ENCODE measurements around the gene DDX24. TPM values are rescaled to one million over a fixed set of nuclear protein-coding genes. Genes with fewer than 3 reads are reported as not detected.

The DDX24 gene
- total RNA-seq, 1 experiment from 2014 or later: 134 TPM

DNA sequence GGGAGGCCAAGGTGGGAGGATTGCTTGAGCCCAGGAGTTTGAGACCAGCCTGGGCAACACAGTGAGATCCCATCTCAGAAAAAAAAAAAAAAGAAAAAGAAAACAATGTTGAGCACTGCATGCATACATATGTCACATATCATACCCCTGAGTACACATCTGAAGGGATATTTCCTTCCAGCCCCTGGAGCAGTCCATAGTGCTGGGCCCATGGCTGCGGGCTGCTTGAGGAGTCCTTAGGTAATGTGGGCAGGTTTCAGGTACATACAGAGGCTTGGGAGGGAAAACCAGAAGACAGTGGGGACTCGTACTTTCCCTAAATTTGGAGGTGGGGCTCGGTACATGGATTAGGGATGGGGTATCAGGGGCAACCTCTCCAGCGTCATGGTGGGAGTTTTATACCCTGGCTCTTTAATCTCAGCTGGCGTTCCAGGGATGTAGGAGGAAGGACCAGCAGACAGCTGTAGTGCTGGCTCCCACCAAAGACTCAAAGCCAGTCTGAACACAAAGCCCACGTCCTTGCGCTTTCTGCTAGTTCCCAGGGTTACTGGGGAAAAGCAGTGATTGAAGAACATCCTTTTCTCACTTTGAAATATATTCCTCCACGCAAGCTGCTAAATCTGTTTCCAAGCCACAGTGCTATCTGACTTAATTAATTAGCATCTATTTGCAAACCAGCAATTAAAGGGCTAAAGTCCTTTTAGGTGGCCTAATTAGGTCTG is 49.7 kb downstream of the DDX24 start:
- DNase-seq (ENCODE audit: low spot score): no peak

DNA sequence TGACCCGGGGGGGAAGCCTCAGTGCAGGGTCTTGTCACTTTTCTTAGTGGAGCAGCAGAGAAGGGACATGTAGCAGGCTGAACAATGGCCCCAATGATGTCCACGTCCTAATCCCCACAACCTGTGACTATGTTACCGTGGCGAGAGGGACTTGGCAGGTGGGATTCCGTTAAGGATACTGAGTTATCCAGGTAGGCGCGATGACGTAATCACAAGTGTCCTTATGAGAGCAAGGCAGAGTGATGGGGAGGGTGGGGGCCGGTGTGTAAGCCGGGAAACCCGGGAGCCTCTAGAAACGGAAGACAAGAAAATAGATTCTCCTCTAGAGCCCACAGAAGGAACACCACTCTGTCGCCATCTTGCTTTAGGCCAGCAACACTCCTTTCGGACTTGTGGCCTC is 50.4 kb downstream of the DDX24 start:
- DNase-seq (ENCODE audit: low spot score): no peak

DNA sequence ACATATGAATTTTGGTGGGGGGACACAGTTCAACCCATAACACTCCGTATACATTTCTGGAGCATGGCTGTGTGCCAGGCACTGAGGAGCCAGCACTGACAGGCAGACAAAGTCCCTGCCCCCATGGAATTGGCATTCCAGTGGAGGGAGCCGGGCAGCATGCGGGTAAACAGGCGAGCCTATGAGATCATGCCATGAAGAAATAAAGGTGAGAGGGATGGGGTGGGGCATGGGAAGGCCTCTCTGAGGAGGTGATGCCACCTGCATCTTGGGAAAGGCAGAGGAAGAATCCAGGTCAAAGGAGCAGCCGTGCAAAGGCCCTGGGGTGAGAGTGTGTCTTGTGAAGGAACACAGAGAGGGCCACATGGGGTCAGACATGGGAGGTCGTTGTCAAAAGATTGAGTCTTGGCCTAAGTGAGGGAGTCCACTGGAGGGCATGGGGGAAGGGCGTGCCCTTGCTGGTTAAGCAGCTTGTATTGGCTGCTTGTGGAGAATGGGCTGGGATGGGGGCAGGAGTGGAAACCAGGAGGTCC is 51.3 kb downstream of the DDX24 start:
- no peak for DNase-seq (ENCODE audit: low spot score)

- no peak for DNase-seq (ENCODE audit: low spot score)
These were observed 51.7 kb downstream of the DDX24 start for GRCh38 chr14:94029265-94029664.

- DNase-seq (ENCODE audit: low spot score): peak; percentile 39
These were observed 52.6 kb downstream of the DDX24 start for GRCh38 chr14:94028450-94028826.

- no peak for DNase-seq (ENCODE audit: low spot score)
These were observed 53.2 kb downstream of the DDX24 start for GRCh38 chr14:94027566-94028449.

DNA sequence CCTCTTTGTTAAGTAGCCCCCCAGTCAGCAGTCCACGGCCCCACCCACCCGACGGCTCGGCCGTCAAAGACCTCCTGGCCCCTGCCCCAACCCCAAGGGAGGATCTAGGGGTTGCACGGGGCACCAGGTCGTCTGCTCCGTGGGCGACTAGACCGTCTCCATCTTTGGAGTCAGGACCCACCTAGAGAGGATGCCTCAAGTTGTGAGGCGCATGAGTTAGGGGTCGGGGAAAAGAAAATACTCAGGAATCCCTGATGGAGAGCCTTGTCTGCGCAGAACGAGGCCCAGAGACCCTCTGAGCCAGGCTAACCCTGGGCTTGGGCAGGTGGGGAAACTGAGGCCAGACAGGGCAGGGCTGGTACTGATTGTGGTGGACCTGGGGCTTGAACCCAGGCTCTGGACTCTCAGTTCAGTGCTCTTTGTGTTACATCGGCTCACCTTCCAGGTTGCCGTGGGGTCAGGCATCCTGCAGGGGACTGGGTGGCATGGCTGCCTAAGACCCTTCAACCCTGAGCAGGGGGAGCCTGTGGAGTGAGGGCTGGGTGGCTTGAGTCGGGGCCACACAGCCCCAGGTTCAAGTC is 54.0 kb downstream of the DDX24 start:
- DNase-seq (ENCODE audit: low spot score): no peak

DNA sequence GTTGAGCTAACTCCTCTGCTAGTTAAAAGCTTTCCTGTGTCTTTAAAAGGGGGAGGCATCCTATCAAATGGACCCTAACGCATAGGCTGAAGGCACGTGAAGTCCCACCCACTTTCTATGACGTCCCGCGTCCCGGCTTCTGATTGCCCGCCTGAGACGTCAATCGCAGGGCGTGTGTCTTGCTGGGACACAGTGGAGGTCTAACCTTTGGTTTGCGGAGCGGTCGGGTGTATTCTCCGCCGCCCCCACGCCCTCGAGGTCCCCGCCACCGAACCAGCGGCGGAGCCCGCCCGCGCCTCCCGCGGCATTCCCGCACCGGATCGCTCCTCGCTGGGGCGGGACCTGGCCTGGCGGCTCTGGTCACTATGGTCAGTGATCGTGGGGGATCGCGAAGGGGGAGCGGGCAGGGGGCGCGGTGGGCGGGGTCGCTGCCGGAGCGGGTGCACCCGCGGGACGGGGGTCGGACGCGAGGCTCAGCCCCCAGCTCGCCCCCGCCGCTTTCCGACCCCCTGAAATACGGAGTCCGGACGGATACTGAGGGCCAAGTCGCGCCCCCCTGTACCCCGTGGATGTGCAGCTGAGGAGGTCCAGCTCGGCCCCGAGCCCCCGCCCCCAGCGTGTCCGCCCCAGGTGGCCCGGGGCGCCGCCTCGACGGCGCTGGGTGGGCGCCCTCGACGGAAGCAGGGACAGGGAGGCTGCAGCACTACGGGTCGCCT is 54.7 kb downstream of the DDX24 start, which contains the start of gene OTUB2:
OTUB2 (plus strand) TSS at position 168 of the 716 bp plus-strand sequence; CDS start at position 366, 198 bp downstream.
- DNase-seq (ENCODE audit: low spot score): peak; percentile 98

DNA sequence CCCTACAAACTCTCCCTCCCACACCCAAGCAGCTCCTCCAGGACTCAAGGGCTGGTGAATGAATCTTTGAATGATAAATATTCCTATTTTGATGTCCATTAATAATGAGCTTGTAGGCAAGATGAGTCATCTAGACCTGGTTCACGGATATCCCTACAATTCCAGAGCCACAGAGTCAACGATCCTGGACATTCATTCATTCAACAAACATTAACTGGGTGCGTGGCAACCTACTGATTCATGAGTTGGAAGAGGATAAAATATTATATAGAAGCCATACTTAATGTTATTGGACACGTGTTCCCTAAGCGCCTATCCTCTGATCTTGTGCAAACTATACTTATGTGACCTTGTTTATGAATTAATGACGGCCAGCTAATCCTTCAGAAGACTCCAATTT is 55.3 kb downstream of the DDX24 start:
- no peak for DNase-seq (ENCODE audit: low spot score)

GRCh38 chr14:94024549-94024948 is 56.5 kb downstream of the DDX24 start:
- no peak for DNase-seq (ENCODE audit: low spot score)

DNA sequence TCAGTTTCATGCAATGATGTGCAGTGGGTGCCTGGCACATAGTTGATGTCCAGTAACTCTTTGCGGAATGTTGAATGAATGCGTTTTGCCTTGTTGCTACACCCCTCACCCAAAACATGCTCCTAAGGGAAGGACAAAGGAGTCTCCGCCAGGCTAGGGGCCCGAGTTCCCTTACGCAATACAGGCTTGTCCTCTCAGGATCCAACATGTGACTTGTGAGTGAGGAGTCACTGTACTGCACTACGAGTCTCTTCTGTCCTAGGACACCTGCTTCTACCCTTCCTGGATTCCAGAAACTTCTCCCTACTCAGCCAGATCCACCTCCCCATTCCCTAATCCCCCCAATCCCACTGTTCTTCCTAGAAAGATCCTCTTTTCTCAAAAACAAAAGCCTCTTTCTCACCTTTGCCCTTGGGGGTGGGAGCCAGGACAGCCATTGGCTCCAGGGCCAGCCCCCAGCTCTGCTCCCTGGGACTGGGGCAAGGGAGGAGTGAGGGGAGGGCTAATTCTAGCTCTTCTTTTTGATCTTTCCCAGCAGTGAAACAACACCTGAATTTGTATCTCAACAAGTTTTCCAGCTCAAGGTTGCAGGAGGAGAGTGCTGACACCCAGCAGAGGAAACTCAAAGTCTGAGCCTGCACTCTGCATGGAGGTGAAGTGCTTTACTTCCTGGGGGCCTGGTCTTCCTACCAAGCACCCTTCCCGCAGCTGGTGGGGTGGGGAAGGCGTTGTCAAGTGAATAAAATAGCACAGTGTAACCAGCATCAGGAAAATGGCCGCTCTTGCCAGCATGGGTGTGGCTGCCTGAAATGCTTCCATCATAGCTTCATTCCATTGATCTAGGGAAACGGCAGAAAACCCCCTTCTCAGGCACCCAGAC is 58.2 kb downstream of the DDX24 start:
- DNase-seq (ENCODE audit: low spot score): no peak

- no peak for DNase-seq (ENCODE audit: low spot score)
These were observed 59.4 kb downstream of the DDX24 start for GRCh38 chr14:94021416-94022157.

DNA sequence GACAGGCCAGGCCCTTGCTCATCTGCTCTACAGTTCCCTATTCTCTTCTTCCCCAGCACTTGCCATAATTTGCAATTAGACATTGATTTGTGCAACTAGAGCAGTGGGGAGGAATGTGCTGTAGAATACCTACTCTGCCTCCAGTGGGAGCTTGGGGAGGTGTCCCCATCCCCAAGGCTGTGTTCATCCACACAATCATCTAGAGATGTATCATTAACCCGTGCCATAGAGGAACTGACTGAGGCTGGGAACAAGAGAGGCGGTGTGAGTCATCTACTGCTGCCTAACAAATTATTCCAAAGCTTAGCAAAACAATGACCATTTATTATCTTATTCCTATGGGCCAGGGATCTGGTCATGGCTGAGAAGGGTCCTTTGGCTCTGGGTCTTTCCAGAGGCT is 60.0 kb downstream of the DDX24 start:
- no peak for DNase-seq (ENCODE audit: low spot score)

- DNase-seq (ENCODE audit: low spot score): no peak
These were observed 60.7 kb downstream of the DDX24 start for GRCh38 chr14:94020267-94020666.

- DNase-seq (ENCODE audit: low spot score): no peak
These were observed 61.7 kb downstream of the DDX24 start for GRCh38 chr14:94019329-94019728.

GRCh38 chr14:94018308-94018707 is 62.7 kb downstream of the DDX24 start:
- no peak for DNase-seq (ENCODE audit: low spot score)

- no peak for DNase-seq (ENCODE audit: low spot score)
These were observed 64.5 kb downstream of the DDX24 start for GRCh38 chr14:94016446-94016976.

DNA sequence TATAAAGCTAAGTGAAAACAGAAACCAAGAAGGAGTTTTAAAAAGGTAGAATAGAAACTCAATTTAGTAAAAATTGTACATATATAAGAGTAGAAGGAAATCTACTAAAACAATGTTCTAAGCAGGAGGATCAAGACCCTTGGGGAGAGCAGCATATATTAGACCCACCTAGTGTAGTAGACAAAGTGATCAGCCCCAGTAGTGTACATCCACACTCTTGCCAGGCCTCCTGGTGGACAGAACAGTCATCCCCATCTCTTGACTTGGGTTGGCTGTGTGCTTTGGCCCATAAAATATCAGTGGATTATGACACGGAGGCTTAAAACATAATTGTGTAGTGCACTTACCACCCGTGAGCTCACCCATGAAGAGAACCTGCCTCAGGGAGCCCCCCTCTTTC is 65.8 kb downstream of the DDX24 start:
- no peak for DNase-seq (ENCODE audit: low spot score)

- DNase-seq (ENCODE audit: low spot score): no peak
These were observed 66.6 kb downstream of the DDX24 start for GRCh38 chr14:94014382-94014781.

- DNase-seq (ENCODE audit: low spot score): no peak
These were observed 69.2 kb downstream of the DDX24 start for GRCh38 chr14:94011795-94012194.

Data from H4 (cell line).